ENCODE results near the gene DCXR.

Gene DCXR

DNA sequence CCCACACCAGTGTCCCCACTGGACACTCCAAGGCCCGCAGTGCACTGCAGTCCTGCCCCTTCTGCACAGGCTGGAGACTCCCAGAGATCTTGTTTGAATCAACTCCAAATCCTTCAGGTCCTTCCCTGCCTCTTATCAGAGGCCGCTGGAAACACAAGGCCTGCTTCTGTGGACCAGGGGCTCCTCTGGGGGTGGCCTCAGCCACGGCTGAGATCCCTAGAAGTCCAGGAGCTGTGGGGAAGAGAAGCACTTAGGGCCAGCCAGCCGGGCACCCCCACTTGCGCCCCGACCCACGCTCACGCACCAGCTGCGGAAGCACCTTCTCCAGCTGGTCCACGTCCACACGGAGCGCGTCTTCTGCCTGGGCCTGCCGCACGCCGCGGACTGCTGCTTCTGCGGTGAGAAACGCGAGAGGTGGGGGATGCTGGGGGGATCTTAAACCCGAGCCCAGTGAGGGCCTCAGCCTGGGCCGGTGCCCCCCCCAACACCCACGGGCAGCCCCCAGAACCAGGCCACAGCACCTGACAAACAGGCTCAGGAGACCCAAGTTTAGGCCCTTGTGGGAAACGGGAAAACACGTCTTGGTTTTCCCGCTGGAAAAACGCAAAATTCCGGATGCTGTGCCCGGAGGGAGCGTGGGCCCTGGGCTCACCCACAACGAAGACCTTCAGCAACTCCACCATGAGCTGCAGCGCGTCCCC lies 18.4 kb downstream of the DCXR start:
- TF ChIP-seq JUND (IDR thresholded peaks at IDR 0.05; ENCODE audit: low read depth) = no peak
- in situ Hi-C loops (cut with HindIII; ENCODE audit: low pct_unique_long_range_greater_than_20kb, low sequenced_read_pairs) = no loop called here
- no peak for DNase-seq (ENCODE audit: low read depth in 1 of 2, low spot score in 1 of 2)

DNA sequence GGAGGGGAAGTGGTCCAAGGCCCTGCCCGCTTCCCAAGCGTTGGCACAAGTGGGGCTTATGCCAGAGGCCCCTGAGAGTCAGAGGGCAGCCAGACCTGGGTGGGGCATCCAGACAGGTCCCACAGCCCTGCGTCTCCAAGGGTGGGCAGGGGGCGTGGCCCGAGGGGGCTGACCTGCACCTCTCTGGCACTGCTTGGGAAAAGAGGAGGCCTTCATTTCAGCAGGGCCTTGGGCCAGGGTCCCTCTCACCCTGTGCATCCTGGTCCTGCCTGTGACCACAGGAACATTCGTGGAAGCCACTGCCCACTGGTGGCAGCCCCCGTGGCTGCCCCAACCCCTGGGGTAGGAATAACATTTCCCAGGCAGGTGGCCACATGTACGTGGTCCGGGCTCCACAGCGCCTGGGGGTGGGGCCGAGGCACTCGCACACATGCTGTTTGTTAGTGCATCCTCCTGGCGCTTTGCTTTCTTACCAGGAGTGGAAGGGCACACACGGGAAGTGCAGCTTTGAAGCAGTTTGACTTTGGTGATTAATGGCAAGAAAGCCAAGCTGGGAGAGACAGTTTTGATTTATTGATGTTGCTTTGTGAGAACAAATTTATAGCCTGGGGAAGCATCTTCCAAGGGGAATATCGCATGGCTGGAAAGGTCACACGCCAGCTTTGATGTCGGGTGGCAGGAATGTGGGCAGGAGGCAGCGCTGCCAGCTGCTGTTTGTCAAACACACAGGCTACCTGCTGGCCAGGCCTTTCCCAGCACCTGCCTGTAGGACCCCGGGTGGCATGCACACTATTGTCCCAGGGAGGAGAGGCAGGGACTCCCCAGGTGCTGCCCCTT lies 19.1 kb downstream of the DCXR start:
- TF ChIP-seq JUND (IDR thresholded peaks at IDR 0.05; ENCODE audit: low read depth) = no peak
- no peak for DNase-seq (ENCODE audit: low read depth in 1 of 2, low spot score in 1 of 2)
- in situ Hi-C loops (cut with HindIII; ENCODE audit: low pct_unique_long_range_greater_than_20kb, low sequenced_read_pairs) = no loop called here

DNA sequence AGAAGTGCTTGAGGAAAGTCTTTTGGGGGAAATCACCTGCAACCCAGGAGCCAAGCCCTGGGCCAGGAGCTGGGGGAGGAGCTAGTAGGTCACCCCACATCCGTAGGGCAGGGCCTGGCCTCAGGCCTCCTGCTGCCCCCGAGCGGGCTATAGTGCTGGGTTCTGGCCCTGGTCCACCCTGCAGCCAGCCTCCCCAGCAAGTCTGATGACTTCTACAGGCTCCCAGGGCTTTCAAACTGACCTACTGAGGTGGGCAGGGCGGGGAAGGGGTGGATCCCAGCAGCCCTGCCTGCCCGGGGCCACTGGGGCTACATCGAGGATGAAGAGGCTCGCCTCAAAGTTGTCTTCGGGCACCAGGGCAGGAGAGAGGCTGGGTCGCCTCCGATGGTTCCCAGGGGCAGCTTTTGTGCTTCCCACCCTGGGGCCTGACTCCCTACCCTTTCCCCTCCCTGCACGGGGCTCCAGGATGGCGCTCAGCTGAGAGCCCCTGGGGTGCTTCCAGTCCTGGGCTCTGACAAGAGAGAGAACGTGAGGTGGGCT lies 19.8 kb downstream of the DCXR start:
- DNase-seq (ENCODE audit: low read depth in 1 of 2, low spot score in 1 of 2) = no peak
- in situ Hi-C loops (cut with HindIII; ENCODE audit: low pct_unique_long_range_greater_than_20kb, low sequenced_read_pairs) = no loop called here
- TF ChIP-seq JUND (IDR thresholded peaks at IDR 0.05; ENCODE audit: low read depth) = no peak

DNA sequence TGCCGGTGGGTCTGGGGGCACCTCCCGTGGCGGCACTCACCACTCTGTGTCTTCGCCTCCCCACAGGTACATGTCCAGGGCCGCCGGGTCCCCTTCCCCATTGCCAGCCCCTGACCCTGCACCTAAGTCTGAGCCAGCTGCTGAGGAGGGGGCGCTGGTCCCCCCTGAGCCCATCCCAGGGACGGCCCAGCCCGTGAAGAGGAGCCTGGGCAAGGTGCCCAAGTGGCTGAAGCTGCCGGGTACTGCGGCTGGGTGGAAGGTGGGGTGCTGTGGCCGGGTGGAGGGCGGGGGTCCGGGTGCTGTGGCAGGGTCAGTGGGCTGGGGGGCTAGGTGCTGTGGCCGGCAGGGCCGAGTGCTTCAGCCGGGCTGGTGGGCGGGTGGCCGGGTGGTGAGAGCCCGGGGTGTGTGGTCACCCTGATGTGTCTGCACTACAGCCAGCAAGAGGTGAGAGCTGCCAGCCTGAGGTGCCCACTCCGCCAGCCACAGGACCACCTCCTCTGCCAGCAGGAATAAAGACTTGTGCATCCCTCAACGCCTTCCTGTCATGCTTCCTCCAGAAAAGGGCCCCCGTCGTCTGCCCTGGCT lies 20.5 kb downstream of the DCXR start:
- TF ChIP-seq JUND (IDR thresholded peaks at IDR 0.05; ENCODE audit: low read depth) = no peak
- no peak for DNase-seq (ENCODE audit: low read depth in 1 of 2, low spot score in 1 of 2)
- in situ Hi-C loops (cut with HindIII; ENCODE audit: low pct_unique_long_range_greater_than_20kb, low sequenced_read_pairs) = no loop called here

DNA sequence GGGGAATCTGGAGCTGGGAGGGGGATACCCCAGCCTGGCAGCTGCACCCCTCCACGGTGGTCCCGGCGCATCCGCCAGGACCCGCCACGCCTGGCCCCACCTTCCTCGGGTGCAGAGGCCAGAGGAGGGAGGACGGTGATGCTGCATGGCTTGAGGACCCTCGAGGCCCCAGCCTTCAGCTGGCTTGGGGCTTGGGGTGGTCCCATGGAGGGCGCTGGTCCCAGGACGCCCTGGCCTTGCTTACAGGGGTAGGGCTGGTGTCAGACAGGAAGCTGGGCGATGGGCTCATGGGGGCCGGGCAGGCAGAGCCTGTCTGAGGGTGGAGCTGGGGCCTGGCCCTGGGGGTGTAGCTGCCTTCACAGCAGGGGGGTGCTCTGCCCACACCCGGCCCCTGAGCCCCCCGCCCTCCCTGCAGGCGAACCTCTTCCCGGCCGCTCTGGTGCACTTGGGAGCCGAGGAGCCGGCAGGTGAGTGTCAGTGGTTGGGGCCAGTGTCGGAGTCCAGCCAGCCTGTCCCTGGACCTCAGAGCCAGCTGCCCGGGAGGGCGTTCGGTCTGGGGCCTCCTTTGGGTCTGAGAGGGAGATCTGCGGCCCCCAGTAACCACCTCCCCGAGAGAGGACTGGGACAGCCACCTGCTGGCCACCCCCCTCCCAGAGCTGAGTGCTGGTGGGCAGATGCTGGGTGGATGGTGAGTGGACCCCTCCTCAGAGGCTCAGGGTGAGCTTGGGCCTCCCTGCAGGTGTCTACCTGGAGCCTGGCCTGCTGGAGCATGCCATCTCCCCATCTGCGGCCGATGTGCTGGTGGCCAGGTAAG lies 21.2 kb downstream of the DCXR start:
- no peak for TF ChIP-seq JUND (IDR thresholded peaks at IDR 0.05; ENCODE audit: low read depth)
- DNase-seq (ENCODE audit: low read depth in 1 of 2, low spot score in 1 of 2) = no peak
- in situ Hi-C loops (cut with HindIII; ENCODE audit: low pct_unique_long_range_greater_than_20kb, low sequenced_read_pairs) = no loop called here

DNA sequence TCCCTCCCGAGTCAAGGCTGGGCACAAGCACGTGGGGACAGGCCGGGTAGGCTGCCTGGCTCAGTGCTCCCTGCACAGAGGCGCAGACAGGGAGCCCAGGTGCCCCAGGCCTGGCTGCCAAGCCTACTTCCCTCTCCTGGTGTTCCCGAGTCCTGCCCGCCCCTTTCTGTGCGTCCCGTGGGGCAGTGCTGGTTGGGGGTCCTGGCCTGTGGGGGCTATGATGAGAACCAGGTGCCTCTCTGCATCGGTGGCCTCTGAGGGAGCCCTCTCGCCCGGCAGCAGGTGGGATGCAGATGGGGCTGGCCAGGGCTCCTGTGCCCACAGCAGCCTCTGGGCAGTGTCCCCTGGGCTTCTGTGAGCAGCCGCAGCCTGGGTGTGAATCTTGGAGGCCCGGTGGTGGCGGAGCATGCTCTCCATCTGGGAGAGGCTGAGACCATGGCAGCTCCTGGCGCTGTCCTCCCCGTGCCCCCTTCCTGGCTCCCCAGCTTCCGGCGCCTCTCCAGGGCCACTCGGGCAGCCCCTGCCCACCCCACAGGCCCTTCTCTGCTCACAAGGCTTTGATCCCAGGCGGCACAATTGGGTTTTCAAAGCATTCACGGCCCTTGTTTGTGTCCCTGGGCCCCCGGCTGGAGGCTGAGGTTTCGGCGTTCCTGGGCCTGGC lies 22.1 kb downstream of the DCXR start:
- no peak for TF ChIP-seq JUND (IDR thresholded peaks at IDR 0.05; ENCODE audit: low read depth)
- in situ Hi-C loops (cut with HindIII; ENCODE audit: low pct_unique_long_range_greater_than_20kb, low sequenced_read_pairs) = no loop called here
- no peak for DNase-seq (ENCODE audit: low read depth in 1 of 2, low spot score in 1 of 2)

DNA sequence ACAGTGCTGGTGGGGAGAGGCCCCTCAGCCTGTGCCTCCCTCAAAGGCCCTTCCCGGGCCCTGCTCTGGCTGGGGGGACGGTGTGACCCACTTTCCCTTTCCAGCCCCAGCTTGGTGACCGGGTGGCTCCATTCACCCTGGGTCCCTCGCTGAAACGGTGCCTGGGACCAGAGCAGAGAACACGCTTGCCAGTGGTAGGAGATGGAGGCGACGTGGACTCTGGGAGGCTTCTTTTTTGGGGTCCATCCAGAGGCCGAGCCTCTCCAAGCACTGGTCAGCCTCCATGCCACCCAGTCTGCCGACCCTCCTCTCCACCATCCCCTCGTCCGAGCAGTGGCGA lies 22.6 kb downstream of the DCXR start:
- in situ Hi-C loops (cut with HindIII; ENCODE audit: low pct_unique_long_range_greater_than_20kb, low sequenced_read_pairs) = no loop called here
- no peak for TF ChIP-seq JUND (IDR thresholded peaks at IDR 0.05; ENCODE audit: low read depth)
- no peak for DNase-seq (ENCODE audit: low read depth in 1 of 2, low spot score in 1 of 2)

DNA sequence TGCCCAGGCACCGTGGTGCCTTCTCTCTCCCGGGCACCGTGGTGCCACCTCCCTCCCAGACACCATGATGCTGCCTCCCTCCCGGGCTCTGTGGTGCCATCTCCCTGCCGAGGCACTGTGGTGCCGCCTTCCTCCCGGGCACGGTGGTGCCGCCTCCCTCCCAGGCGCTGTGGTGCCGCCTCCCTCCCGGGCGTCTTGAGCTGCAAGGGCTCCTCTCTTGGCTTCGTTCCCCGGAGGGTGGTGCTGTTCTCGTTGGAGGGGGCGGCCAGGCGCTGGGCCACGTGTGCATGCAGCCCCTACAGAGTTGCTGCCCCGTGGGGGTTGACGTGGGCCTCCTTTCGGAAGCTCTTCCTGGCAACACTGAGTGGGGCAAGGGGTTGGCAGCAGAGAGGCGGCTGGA lies 23.1 kb downstream of the DCXR start:
- DNase-seq (ENCODE audit: low read depth in 1 of 2, low spot score in 1 of 2) = no peak
- TF ChIP-seq JUND (IDR thresholded peaks at IDR 0.05; ENCODE audit: low read depth) = no peak
- in situ Hi-C loops (cut with HindIII; ENCODE audit: low pct_unique_long_range_greater_than_20kb, low sequenced_read_pairs) = no loop called here

DNA sequence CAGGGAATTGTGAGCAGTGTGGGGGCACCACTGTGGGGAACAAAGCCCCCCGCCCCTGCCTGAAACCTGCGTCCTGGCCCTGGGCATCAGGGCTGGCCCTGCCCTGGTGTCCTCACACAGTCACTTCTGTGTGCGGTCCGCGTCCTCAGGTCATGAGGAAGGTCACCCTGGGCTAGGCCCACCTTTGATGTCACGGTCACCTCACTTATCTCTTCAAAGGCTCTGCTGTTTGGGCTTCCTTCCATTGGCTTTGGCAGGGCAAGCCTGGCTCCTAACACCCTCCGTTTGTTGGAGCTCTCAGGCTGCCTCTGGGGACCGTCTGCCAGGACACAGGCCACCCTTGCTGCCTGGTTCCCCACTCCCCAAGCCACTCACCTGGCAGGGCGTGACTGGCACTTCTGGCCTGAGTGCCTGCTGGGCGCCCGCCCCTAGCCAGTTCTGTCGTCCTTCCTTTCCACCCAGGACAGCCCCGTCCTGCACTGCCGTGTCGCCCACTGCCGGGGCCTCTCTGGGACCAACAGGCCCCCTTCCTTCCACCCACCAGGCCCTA lies 23.6 kb downstream of the DCXR start:
- no peak for TF ChIP-seq JUND (IDR thresholded peaks at IDR 0.05; ENCODE audit: low read depth)
- DNase-seq (ENCODE audit: low read depth in 1 of 2, low spot score in 1 of 2) = no peak
- in situ Hi-C loops (cut with HindIII; ENCODE audit: low pct_unique_long_range_greater_than_20kb, low sequenced_read_pairs) = no loop called here

DNA sequence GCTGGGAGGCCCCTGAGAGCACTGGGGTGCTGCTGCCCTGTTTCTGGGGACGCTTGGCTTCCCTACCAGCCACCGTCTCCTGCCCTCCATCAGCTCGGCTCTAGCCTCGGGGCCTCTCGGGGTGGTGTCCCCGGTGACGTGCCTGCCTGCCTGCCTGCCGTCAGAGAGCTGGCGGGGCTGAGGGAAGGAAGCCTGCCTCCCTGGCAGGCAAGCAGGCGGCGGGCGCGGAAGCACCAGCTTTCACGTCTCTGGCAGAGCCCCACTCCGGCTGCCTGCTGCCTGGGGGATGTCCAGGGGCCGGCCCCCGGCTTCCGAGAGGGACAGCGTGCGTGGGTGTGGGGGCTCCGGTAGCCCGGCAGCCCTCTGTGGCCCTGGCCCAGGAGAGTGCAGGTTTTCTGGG lies 24.2 kb downstream of the DCXR start:
- in situ Hi-C loops (cut with HindIII; ENCODE audit: low pct_unique_long_range_greater_than_20kb, low sequenced_read_pairs) = no loop called here

DNA sequence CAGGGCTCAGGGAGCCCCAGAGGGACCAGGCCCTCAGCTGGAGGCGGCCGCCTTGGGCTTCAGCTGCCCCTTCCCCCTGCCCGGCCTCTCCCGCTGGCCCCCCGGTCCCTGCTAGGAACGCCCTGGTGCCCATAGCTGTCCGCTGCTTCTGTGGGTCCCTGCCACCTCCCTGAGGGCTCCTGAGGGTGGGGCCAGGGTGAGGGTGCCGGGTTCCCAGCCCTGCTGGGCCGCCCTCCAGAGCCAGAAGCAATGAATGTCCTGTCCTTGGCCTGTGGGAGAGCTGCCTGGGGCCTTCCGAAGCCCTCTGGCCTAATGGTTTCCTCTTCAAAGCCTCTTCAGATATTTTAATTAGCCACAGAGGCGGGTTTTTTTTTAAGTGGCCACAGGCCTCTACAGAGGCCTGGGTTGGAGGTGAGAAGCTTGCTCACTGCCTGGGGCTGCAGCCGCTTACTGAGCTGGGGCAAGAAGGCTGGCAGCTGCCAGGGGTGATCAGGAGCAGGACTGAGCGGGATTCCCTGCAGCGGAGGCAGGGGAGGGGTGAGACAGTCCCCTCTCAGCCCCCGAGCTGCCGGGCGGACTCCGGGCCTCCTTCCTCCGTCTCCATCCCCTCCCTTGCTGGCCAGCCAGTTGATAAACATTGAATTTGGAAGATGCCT lies 24.7 kb downstream of the DCXR start:
- no peak for TF ChIP-seq JUND (IDR thresholded peaks at IDR 0.05; ENCODE audit: low read depth)
- DNase-seq (ENCODE audit: low read depth in 1 of 2, low spot score in 1 of 2) = no peak
- in situ Hi-C loops (cut with HindIII; ENCODE audit: low pct_unique_long_range_greater_than_20kb, low sequenced_read_pairs) = no loop called here

More for the DNA sequence above, 24.2 kb downstream of the DCXR start:
- TF ChIP-seq JUND (IDR thresholded peaks at IDR 0.05; ENCODE audit: low read depth) = no peak
- no peak for DNase-seq (ENCODE audit: low read depth in 1 of 2, low spot score in 1 of 2)
